Hepatic stellate cell (primary cell): ENCODE measurements around the gene NDC1.

Experiments used
- DNase-seq: peaks from one replicate; pipeline ENCODE4 v3.0.0; 2011; ENCODE audit warnings: low spot score

Gene NDC1

GRCh38 chr1:53731043-53731600, 107.0 kb downstream of the NDC1 start:
- DNase-seq = no peak

- no peak for DNase-seq
These were observed 107.8 kb downstream of the NDC1 start for GRCh38 chr1:53730224-53730865.

GRCh38 chr1:53729456-53730223, 108.5 kb downstream of the NDC1 start:
- no peak for DNase-seq

GRCh38 chr1:53728702-53729455, 109.2 kb downstream of the NDC1 start:
- DNase-seq = no peak

- DNase-seq = no peak
These were observed 109.9 kb downstream of the NDC1 start for GRCh38 chr1:53728196-53728595.

- no peak for DNase-seq
These were observed 110.5 kb downstream of the NDC1 start for GRCh38 chr1:53727461-53728092.

- DNase-seq = no peak
These were observed 112.0 kb downstream of the NDC1 start for GRCh38 chr1:53726009-53726600.

- peak; percentile 46 for DNase-seq
These were observed 112.8 kb downstream of the NDC1 start for GRCh38 chr1:53725238-53725689.

GRCh38 chr1:53722025-53722424, 116.1 kb downstream of the NDC1 start:
- DNase-seq = no peak

GRCh38 chr1:53721088-53721487, 117.0 kb downstream of the NDC1 start:
- DNase-seq = no peak

GRCh38 chr1:53719469-53719868, 118.6 kb downstream of the NDC1 start:
- no peak for DNase-seq

- no peak for DNase-seq
These were observed 119.7 kb downstream of the NDC1 start for GRCh38 chr1:53718443-53718842.

GRCh38 chr1:53717025-53717804, 120.9 kb downstream of the NDC1 start:
- no peak for DNase-seq

GRCh38 chr1:53716150-53716549, 121.9 kb downstream of the NDC1 start:
- no peak for DNase-seq

- peak; percentile 47 for DNase-seq
These were observed 122.6 kb downstream of the NDC1 start for GRCh38 chr1:53715478-53715877.
